ENCODE measurements around the gene TTYH3. TPM values are rescaled to one million over a fixed set of nuclear protein-coding genes. Genes with fewer than 3 reads are reported as not detected.

Gene TTYH3
- total RNA-seq, 2 donors from 2014 or later, result 145 to 152 TPM

DNA sequence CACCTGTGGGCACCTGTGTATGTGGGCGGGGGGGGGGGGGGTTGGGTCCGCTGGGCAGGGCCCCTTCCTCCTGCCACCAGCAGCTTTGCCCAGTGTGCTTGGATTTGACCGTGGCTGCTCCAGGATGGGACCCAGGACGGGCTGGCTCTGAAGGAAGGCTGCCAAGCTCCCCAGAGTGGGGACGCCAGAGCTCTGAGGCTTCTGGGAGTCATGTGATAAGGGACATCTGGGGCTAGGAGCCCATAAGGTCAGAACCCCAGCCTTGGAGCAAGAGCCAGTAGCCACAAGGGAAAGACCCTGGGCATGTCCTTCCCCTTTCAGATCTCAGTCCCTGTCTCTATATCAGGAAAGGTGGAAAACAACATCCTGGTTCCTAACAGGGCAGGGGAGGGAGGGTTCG lies 34.4 kb downstream of the TTYH3 start:
- no peak overlapping the region for H3K27ac Mint-ChIP-seq

GRCh38 chr7:2666588-2667250 lies 34.9 kb downstream of the TTYH3 start:
- no peak overlapping the region for H3K27ac Mint-ChIP-seq
- no peak overlapping the region for H3K4me3 Mint-ChIP-seq
- Histone ChIP-seq H3K4me3 (ENCODE audit: low read length) (no peak overlapping the region), H3K4me1 (ENCODE audit: control insufficient read depth, insufficient read depth, low read length) (no peaks in the 10 kb centered on the region), H3K27me3 (ENCODE audit: control insufficient read depth, insufficient read depth, low read length, poor library complexity, severe bottlenecking) (no peaks in the 10 kb centered on the region), H3K36me3 (ENCODE audit: control insufficient read depth, insufficient read depth, low read length) (no peaks in the 10 kb centered on the region), H3K9ac (ENCODE audit: extremely low read depth, low read length, poor library complexity, severe bottlenecking) (no peak overlapping the region), H3K27ac (ENCODE audit: low read depth, low read length) (no peak overlapping the region), H3K9me3 (ENCODE audit: control insufficient read depth, low read length) (no peaks in the 10 kb centered on the region)
- 87 to 89% methylated on average over 17 to 18 of the region's 18 CpGs for WGBS, 2 experiments (ENCODE audit: insufficient coverage in 1 of 2, insufficient read length in 1 of 2)
- peaks cover 4% of the 10 kb centered on the region for H3K36me3 Mint-ChIP-seq (ENCODE audit: low read depth)
- DNase-seq, result no peak
- H3K4me1 Mint-ChIP-seq, result no peaks in the 10 kb centered on the region
- H3K9me3 Mint-ChIP-seq, result no peaks in the 10 kb centered on the region
- peaks cover 22% of the 10 kb centered on the region for H3K27me3 Mint-ChIP-seq (ENCODE audit: insufficient read depth)
- TF ChIP-seq CTCF (conservative IDR thresholded peaks at IDR 0.05), result no peak

More for the DNA sequence above, 34.4 kb downstream of the TTYH3 start:
- Mint-ChIP-seq H3K9me3 (no peaks in the 10 kb centered on the region), H3K4me3 (no peak overlapping the region), H3K36me3 (ENCODE audit: low read depth) (peaks cover 4% of the 10 kb centered on the region), H3K4me1 (no peaks in the 10 kb centered on the region), H3K27me3 (ENCODE audit: insufficient read depth) (peaks cover 22% of the 10 kb centered on the region)
- WGBS, 2 experiments (ENCODE audit: insufficient coverage in 1 of 2, insufficient read length in 1 of 2), result 89 to 100% methylated on average over 1 to 5 of the region's 6 CpGs
- no peak overlapping the region for H3K9ac ChIP-seq (ENCODE audit: extremely low read depth, low read length, poor library complexity, severe bottlenecking)
- no peak overlapping the region for H3K4me3 ChIP-seq (ENCODE audit: low read length)
- H3K36me3 ChIP-seq (ENCODE audit: control insufficient read depth, insufficient read depth, low read length), result no peaks in the 10 kb centered on the region
- no peak for DNase-seq
- no peak for TF ChIP-seq CTCF (conservative IDR thresholded peaks at IDR 0.05)
- H3K9me3 ChIP-seq (ENCODE audit: control insufficient read depth, low read length), result no peaks in the 10 kb centered on the region
- H3K27ac ChIP-seq (ENCODE audit: low read depth, low read length), result no peak overlapping the region
- H3K4me1 ChIP-seq (ENCODE audit: control insufficient read depth, insufficient read depth, low read length), result no peaks in the 10 kb centered on the region
- H3K27me3 ChIP-seq (ENCODE audit: control insufficient read depth, insufficient read depth, low read length, poor library complexity, severe bottlenecking), result no peaks in the 10 kb centered on the region

- Mint-ChIP-seq H3K4me3 (no peak overlapping the region), H3K9me3 (no peaks in the 10 kb centered on the region), H3K36me3 (ENCODE audit: low read depth) (no peaks in the 10 kb centered on the region), H3K4me1 (no peaks in the 10 kb centered on the region), H3K27ac (no peak overlapping the region), H3K27me3 (ENCODE audit: insufficient read depth) (peaks cover 22% of the 10 kb centered on the region)
- 72 to 94% methylated on average over 4 to 7 of the region's 7 CpGs for WGBS, 2 experiments (ENCODE audit: insufficient coverage in 1 of 2, insufficient read length in 1 of 2)
- no peak overlapping the region for H3K4me3 ChIP-seq (ENCODE audit: low read length)
- no peak overlapping the region for H3K9ac ChIP-seq (ENCODE audit: extremely low read depth, low read length, poor library complexity, severe bottlenecking)
- no peaks in the 10 kb centered on the region for H3K27me3 ChIP-seq (ENCODE audit: control insufficient read depth, insufficient read depth, low read length, poor library complexity, severe bottlenecking)
- H3K27ac ChIP-seq (ENCODE audit: low read depth, low read length), result no peak overlapping the region
- TF ChIP-seq CTCF (conservative IDR thresholded peaks at IDR 0.05), result no peak
- no peak for DNase-seq
- H3K36me3 ChIP-seq (ENCODE audit: control insufficient read depth, insufficient read depth, low read length), result no peaks in the 10 kb centered on the region
- H3K9me3 ChIP-seq (ENCODE audit: control insufficient read depth, low read length), result no peaks in the 10 kb centered on the region
- no peaks in the 10 kb centered on the region for H3K4me1 ChIP-seq (ENCODE audit: control insufficient read depth, insufficient read depth, low read length)
These were observed 36.1 kb downstream of the TTYH3 start for GRCh38 chr7:2667843-2668242.

All from endodermal cell (in vitro differentiated cells).